HL-60/S4 treated with phorbol 12-myristate 13-acetate at 8.2 ng/mL for 4 days and 3 days (cell line): ENCODE data around the gene C2CD4B.

Source experiments
- in situ Hi-C: fragments of 300-500 bp; cut with MboI; formaldehyde crosslinking; loops from 2 replicates; pipeline ENCODE4 v1.15.0; 2022; ENCODE audit warnings: low sequenced_read_pairs

Gene C2CD4B, protein sequence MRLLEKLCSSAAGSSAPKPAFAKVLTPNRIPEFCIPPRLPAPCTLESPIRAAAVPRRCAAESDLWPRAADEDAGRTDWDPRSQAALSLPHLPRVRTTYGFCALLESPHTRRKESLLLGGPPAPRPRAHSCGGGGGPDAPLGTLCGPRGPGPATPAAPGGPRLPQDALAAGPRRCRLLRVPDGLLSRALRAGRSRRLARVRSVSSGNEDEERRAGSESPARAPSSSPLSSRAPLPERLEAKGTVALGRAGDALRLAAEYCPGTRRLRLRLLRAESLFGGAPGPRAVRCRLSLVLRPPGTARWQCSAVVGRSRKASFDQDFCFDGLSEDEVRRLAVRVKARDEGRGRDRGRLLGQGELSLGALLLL

GRCh38 chr15:62165104-62165792, at the start of gene C2CD4B:
C2CD4B (minus strand) TSS chr15:62165285; CDS start chr15:62164984, 301 bp downstream.
- in situ Hi-C loops, result no loop called here

DNA sequence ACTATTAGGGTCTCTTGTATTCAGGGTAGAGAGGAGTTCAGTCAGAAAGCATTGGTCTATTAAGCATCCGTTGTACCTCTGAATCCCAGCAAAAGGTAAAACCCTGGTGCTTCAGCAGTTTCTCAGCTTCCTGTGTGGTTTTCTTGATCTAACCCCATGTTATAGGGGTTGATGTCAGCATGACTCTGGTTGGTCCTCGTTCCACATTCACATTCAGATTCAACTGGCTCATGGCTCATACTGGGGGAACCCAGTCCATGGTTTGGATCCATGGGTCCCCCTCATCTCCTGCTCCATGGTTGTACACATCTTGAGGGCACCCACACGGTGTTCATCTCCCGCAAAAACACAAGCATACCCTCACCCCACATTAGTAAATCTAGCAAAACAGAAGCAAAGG, 47.7 kb upstream of the C2CD4B start:
- in situ Hi-C loops, result no loop called here

- in situ Hi-C loops, result no loop called here
Measured at GRCh38 chr15:62211348-62211747, 46.3 kb upstream of the C2CD4B start.

- in situ Hi-C loops, result no loop called here
Measured at GRCh38 chr15:62209821-62210220, 44.7 kb upstream of the C2CD4B start.

- in situ Hi-C loops, result no loop called here
Measured at GRCh38 chr15:62209322-62209721, 44.2 kb upstream of the C2CD4B start.

DNA sequence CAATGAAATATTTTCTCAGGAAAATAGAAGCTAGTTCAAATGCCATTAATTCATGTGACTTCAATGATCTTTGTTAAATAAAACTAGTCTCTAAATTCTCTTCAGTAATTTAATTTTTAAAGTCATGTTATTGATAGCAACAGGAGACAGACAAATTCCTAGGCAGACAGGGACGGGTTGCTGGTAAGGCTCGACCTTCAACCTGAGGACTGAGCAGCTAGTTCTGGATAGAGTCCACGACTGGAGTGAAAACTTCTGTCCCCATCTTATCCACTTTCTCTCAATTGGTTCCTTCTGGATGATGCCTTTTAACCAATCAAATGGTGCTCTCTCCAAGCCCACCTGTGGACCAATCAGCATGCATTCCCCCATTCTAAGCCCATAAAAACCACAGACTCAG, 43.8 kb upstream of the C2CD4B start:
- in situ Hi-C loops, result no loop called here

- in situ Hi-C loops, result no loop called here
Measured at GRCh38 chr15:62208367-62208766, 43.3 kb upstream of the C2CD4B start.

GRCh38 chr15:62190675-62191074, 25.6 kb upstream of the C2CD4B start:
- in situ Hi-C loops, result no loop called here

- in situ Hi-C loops, result no loop called here
Measured at GRCh38 chr15:62190274-62190673, 25.2 kb upstream of the C2CD4B start.

GRCh38 chr15:62188744-62189143, 23.7 kb upstream of the C2CD4B start:
- in situ Hi-C loops, result no loop called here

- in situ Hi-C loops, result no loop called here
Measured at GRCh38 chr15:62187910-62188309, 22.8 kb upstream of the C2CD4B start.

- in situ Hi-C loops, result no loop called here
Measured at GRCh38 chr15:62187425-62187824, 22.3 kb upstream of the C2CD4B start.

DNA sequence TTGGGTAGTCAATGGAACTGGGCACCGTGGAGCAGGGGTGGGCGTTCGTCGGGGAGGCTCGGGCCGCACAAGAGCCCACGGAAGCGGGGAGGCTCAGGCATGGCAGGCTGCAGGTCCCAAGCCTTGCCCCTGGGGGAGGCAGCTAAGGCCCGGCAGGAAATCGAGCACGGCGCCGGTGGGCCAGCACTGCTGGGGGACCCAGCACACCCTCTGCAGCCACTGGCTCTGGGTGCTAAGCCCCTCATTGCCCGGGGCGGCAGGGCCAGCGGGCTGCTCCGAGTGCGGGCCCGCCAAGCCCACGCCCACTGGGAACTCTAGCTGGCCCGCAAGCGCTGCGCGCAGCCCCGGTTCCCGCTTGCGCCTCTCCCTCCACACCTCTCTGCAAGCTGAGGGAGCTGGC, 21.5 kb upstream of the C2CD4B start:
- in situ Hi-C loops, result no loop called here

- in situ Hi-C loops, result no loop called here
Measured at GRCh38 chr15:62183130-62183529, 18.0 kb upstream of the C2CD4B start.

DNA sequence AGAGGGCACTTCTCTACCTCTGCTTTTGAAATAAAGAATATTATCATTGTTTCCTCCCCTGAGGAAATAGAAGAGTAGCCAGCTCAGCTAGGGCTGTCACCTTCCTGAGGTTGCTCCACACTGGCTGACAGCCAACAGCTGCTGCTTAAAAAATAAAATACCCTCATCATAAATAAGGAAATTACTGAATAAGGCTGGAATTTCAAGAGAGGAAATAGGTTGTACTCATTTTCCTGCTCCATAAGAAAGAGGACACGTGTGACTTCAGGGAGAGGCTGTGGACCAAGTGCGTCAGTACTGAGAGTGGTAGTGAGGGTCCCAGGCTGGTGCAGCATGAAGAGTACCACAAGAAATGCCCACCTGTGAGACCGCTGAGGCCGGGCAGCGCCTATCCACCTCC, 8.1 kb upstream of the C2CD4B start:
- in situ Hi-C loops, result no loop called here

DNA sequence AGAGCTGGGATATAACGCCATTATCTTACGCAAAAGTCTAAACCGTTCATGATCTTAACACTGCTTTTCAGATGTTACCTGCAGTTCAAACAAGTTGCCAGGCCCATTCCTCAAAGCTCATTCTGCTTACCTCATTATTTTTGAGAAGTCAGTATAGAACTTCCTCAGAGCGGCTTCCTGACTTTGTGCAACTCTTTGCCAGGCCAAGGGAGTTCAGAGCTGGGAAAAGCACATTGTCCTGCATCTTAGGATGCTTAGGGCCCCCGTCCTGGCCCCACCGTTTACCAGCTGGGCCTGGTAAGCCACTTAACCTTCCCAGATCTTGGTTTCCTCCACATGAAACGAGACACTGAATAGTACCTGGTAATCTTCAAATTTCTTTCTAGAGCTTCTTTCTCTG, 6.8 kb upstream of the C2CD4B start:
- in situ Hi-C loops, result no loop called here

DNA sequence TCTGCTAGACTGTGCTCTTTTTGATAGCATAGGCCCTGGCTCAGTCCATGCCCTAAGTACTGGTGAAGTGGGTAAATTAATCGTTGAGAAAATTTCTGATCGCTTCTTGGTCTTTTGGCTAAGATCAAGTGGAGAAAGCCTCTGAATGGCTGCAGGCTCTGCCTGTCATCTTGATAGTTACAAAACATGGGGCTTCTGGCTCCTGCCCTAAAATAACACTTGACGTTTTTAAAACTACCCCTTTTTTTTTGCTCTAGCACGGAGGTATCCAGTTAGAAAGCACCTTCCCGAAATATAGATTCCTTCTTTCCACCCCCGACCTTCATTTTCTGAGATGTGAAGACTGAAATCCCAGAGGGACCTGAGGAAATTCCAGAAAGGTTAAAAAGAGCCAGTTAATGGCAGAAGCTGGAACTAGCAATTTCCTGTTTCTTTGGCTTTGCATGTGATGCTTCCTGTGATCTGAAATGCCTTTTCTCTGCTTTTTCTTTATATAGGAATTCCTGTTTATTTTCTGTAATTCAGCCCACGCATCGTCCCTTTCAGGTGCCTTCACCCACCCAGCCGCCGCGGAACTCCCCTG, 799 bp upstream of the C2CD4B start:
- in situ Hi-C loops, result no loop called here

DNA sequence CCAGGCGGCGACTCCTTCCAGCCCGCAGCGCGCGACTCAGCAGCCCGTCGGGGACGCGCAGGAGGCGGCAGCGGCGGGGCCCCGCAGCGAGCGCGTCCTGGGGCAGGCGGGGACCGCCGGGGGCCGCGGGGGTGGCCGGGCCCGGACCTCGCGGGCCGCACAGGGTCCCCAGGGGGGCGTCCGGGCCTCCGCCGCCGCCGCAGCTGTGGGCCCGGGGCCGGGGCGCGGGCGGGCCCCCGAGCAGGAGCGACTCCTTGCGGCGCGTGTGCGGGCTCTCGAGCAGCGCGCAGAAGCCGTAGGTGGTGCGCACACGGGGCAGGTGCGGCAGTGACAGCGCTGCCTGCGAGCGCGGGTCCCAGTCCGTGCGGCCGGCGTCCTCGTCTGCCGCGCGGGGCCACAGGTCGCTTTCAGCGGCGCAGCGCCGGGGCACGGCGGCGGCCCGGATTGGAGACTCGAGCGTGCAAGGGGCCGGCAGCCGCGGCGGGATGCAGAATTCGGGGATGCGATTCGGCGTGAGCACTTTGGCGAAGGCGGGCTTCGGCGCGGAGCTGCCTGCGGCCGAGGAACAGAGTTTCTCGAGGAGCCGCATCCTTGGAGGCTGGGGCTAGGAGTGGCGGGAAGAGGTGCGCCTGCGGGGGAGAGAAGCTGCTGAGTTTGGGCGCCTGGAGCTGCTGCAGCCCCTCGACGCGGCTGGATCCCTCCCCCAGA, 535 bp downstream of the C2CD4B start:
- in situ Hi-C loops, result no loop called here

DNA sequence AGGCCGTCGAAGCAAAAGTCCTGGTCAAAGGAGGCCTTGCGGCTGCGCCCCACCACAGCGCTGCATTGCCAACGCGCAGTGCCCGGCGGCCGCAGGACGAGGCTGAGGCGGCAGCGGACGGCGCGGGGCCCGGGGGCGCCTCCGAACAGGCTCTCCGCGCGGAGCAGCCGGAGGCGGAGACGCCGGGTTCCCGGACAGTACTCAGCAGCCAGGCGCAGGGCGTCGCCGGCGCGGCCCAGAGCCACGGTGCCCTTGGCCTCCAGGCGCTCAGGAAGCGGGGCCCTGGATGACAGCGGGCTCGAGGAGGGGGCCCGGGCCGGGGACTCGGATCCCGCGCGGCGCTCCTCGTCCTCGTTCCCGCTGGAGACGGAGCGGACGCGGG, 1.1 kb downstream of the C2CD4B start:
- in situ Hi-C loops, result no loop called here

DNA sequence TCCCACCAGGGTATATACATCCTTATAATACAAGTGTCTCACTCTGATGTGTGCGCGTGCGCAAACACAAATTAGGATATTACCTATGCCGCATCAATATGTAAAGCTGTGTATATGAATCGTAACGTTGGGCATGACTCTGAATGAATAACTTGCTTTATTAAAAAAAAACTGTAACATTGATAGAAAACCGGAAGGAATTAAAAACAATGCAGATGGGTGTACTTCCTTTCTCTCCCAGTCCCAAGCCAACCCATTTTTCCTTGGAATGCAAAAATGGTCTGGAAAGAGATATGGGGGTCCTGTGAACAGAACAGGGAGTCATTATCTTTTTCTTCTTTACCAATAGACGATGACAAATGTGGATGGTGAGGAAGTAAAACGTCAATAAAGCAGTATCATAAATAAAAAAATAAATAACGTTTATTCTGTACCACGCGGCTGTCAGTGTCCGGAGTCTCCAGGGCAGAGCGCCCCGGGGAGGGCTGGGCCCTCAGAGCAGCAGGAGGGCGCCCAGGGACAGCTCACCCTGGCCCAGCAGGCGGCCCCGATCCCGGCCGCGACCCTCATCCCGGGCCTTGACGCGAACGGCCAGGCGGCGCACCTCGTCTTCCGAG, 1.6 kb downstream of the C2CD4B start:
- in situ Hi-C loops, result no loop called here

DNA sequence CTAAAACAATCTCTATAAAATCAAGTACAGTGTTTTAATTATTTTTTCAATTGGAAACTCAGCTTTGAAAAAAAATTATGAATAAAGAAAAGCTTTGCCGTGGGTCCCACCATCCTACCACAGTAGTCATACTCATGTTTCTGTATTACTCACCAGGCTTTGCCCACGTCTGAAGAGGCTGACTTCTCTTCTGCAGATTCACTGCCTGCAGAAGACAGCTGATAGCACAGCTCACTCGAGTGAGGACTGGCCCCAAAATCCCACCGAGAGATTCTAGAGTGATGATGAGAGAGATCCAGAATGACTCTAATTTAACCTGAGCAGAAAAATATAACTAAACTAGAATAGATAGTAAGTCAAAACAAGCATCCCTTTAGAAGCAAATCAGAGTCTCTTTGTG, 11.9 kb downstream of the C2CD4B start:
- in situ Hi-C loops, result no loop called here
